Stimulated activated CD8-positive, alpha-beta memory T cell treated with anti-CD3 and anti-CD28 coated beads, Interleukin-7, amount 100 ng/mL, for 48 hours (primary cell): Measurements from ENCODE around the gene TMEM130.

Source experiments
- DNase-seq, 2 donors: peaks; one replicate each; pipeline ENCODE4 v3.0.0-alpha.2; 2020; ENCODE audit warnings: low read depth in 1 of 2; ENCODE audit errors: extremely low read depth in 1 of 2

TMEM130 gene

GRCh38 chr7:98869597-98870120, at the start of gene TMEM130:
TSS of gene TMEM130 (minus strand) at chr7:98870014. CDS start at chr7:98869861, 153 bp downstream.
- DNase-seq, result no peak

GRCh38 chr7:98917331-98917730, 47.5 kb upstream of the TMEM130 start:
- DNase-seq, result no peak

- no peak for DNase-seq
These were observed 43.8 kb upstream of the TMEM130 start for GRCh38 chr7:98913612-98914011.

GRCh38 chr7:98913026-98913425, 43.2 kb upstream of the TMEM130 start:
- DNase-seq, result no peak

- DNase-seq, result no peak
These were observed 42.1 kb upstream of the TMEM130 start for GRCh38 chr7:98911916-98912315.

GRCh38 chr7:98910427-98910826, 40.6 kb upstream of the TMEM130 start:
- no peak for DNase-seq

- no peak for DNase-seq
These were observed 39.7 kb upstream of the TMEM130 start for GRCh38 chr7:98909487-98909886.

- no peak for DNase-seq
These were observed 38.8 kb upstream of the TMEM130 start for GRCh38 chr7:98908585-98908984.

- DNase-seq, result no peak
These were observed 37.8 kb upstream of the TMEM130 start for GRCh38 chr7:98907570-98907969.

GRCh38 chr7:98903246-98903645, 33.4 kb upstream of the TMEM130 start:
- no peak for DNase-seq

GRCh38 chr7:98902523-98902922, 32.7 kb upstream of the TMEM130 start:
- DNase-seq, result no peak

- DNase-seq, result no peak
These were observed 31.0 kb upstream of the TMEM130 start for GRCh38 chr7:98900815-98901214.

- DNase-seq, result no peak
These were observed 30.0 kb upstream of the TMEM130 start for GRCh38 chr7:98899816-98900215.

- DNase-seq, result no peak
These were observed 22.8 kb upstream of the TMEM130 start for GRCh38 chr7:98892609-98893008.

GRCh38 chr7:98887038-98887437, 17.2 kb upstream of the TMEM130 start:
- no peak for DNase-seq

GRCh38 chr7:98884416-98884815, 14.6 kb upstream of the TMEM130 start:
- no peak for DNase-seq

- DNase-seq, result no peak
These were observed 11.9 kb upstream of the TMEM130 start for GRCh38 chr7:98881561-98882315.

- DNase-seq, result no peak
These were observed 10.7 kb upstream of the TMEM130 start for GRCh38 chr7:98880485-98880884.

GRCh38 chr7:98879979-98880315, 10.1 kb upstream of the TMEM130 start:
- no peak for DNase-seq

GRCh38 chr7:98879198-98879978, 9.6 kb upstream of the TMEM130 start:
- peak in 1 of 2 donors; percentile 43 for DNase-seq

GRCh38 chr7:98878365-98879197, 8.8 kb upstream of the TMEM130 start, which contains the start of gene TRRAP:
TSS of gene TRRAP (plus strand) at chr7:98878532. CDS start at chr7:98881151, 2,619 bp downstream.
- DNase-seq, result peak; percentile 55 to 59
